PC-3 (cell line): ENCODE measurements around the gene NPAT.

Experiments used
- EZH2 ChIP-seq: fragments of 300-600 bp; sonication (generic); IDR thresholded peaks from one replicate; pipeline ENCODE4 v1.6.1; 2017; ENCODE audit warnings: antibody characterized with exemption, mild to moderate bottlenecking, low read length; ENCODE audit not compliant: unreplicated experiment
- EZH2phosphoT487 ChIP-seq: fragments of 300-600 bp; sonication (generic); IDR thresholded peaks from 2 replicates; pipeline ENCODE4 v1.6.1; 2018; ENCODE audit warnings: mild to moderate bottlenecking, antibody characterized with exemption, low read length, borderline replicate concordance
- TF ChIP-seq, protein P1 (sequence below): fragments of 300-600 bp; sonication (generic); conservative IDR thresholded peaks from 2 replicates; pipeline ENCODE4 v1.5.1; 2017; ENCODE audit warnings: antibody characterized with exemption, low read depth, mild to moderate bottlenecking, low read length

DNA sequence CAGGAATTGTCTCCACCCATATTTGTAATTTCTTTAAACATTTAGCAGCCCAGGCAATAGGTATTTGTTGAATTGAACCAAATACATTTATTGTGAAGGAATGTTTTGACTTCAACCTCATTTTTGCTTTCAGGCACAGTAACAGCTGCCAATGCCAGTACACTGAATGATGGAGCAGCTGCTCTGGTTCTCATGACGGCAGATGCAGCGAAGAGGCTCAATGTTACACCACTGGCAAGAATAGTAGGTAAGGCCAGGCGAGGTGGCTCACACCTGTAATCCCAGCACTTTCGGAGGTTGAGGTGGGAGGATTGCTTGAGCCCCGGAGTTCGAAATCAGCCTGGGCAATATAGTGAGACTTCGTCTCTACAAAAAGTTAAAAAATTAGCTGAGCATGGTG lies 80.1 kb downstream of the NPAT start:
- TF ChIP-seq, protein P1, sequence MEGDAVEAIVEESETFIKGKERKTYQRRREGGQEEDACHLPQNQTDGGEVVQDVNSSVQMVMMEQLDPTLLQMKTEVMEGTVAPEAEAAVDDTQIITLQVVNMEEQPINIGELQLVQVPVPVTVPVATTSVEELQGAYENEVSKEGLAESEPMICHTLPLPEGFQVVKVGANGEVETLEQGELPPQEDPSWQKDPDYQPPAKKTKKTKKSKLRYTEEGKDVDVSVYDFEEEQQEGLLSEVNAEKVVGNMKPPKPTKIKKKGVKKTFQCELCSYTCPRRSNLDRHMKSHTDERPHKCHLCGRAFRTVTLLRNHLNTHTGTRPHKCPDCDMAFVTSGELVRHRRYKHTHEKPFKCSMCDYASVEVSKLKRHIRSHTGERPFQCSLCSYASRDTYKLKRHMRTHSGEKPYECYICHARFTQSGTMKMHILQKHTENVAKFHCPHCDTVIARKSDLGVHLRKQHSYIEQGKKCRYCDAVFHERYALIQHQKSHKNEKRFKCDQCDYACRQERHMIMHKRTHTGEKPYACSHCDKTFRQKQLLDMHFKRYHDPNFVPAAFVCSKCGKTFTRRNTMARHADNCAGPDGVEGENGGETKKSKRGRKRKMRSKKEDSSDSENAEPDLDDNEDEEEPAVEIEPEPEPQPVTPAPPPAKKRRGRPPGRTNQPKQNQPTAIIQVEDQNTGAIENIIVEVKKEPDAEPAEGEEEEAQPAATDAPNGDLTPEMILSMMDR, result no peak
- TF ChIP-seq EZH2 (no peak), EZH2phosphoT487 (no peak)
